CD4-positive, alpha-beta T cell treated with Interferon alpha-2 for 1 hour (primary cell): ENCODE results near the gene ATOH8.
"Not testable (repeated sequence)": the region's sequence is repeated elsewhere in the genome, so short reads cannot be mapped to it uniquely, and the experiment has no call there.

ENCODE experiments used
- DNase-seq, 2 donors: peaks; one replicate each; pipeline ENCODE4 v3.0.0-alpha.2; 2020 to 2022

The ATOH8 gene, protein sequence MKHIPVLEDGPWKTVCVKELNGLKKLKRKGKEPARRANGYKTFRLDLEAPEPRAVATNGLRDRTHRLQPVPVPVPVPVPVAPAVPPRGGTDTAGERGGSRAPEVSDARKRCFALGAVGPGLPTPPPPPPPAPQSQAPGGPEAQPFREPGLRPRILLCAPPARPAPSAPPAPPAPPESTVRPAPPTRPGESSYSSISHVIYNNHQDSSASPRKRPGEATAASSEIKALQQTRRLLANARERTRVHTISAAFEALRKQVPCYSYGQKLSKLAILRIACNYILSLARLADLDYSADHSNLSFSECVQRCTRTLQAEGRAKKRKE

DNA sequence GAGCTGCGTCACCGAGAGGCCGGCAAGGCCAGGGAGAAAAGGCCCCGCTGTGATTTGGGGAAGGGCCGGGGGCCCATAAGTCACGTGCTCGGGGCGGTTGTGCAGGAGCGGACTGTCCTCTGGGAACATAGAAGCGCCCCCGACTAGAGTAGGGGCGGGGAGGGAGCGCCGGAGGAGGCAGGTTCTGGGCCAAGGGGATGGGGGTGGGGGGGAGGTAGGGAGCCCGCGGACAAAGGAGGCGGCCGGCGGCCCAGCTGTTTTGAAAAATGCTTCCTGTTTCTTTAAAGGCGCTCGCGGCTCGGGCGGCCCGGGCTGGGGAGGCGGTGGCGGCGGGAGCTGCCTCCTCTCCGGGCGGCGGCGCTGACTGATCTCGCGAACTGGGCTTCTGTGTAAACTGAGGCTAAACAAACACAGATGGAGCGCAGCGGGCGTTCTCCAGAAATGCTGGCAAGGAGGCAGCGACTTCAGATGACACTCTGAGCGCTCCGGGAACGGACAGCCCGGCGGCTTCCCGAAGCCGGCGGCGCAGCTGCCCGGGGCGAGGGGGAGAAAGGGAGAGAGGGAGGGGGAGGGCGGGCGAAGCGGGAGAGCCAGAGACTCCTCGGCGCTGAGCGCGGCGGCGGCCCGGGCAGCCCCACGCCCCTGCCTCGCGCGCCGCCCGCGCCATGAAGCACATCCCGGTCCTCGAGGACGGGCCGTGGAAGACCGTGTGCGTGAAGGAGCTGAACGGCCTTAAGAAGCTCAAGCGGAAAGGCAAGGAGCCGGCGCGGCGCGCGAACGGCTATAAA is at the start of gene ATOH8:
ATOH8 (plus strand) TSS at position 467 of the 788 bp plus-strand sequence; CDS start at position 666, 199 bp downstream.
- DNase-seq, result peak; percentile 7 to 12

DNA sequence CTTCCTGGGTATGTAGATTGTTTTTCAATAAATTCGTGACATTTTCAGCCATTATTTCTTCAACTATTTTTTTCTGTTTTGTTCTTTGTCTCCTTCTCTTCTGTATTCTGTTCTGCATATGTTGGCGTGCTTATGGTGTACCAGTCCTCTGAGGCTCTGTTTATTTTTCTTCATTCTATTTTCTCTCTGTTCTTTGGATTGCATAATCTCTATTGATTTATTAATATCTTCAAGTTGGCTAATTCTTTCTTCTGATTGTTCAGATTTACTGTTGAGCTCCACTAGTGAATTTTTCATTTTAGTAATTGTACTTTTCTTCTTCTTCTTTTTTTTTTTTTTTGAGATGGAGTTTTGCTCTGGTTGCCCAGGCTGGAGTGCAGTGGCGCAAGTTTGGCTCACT is 49.8 kb upstream of the ATOH8 start:
- no peak for DNase-seq

DNA sequence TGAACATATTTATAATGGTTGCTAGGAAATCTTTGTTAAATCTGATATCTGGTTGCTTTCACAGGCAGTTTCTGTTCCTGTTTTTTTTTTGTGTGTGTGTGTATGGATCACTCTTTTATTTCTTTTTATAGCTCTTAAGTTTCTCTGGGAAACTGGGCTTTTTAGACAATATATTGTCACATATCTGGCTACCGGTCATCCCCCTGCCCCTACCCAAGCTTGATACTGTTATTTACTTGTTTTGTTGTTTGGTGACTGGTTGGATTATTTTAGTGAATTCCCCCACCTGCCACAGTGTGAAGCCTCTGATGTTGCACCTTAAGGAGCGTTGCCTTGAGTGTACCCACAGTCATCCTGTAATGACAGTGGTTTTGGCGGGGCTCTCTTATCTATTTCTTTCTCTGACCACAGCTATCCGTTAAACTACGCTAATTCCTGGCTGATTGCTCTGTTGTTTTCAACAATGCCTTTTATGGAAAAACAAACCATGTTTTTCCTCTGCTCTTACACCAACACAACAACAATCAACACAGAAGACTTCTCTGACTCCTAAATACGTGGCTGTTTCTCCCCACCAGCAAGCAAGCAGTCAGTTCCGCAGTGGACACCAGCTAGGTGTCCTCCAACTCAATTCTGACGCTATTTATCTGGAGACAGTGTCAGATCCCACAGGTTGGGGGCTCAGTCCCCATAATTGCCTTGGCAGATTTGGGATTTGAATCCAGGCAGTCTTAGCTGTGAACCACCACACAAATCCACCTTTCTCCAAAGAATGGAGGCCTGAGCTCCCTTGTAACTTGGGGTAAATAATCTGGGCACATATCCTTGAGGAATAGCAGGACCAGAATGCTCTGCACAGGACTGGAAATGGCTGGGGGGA is 48.8 kb upstream of the ATOH8 start:
- peak; percentile 52 to 63 for DNase-seq

DNA sequence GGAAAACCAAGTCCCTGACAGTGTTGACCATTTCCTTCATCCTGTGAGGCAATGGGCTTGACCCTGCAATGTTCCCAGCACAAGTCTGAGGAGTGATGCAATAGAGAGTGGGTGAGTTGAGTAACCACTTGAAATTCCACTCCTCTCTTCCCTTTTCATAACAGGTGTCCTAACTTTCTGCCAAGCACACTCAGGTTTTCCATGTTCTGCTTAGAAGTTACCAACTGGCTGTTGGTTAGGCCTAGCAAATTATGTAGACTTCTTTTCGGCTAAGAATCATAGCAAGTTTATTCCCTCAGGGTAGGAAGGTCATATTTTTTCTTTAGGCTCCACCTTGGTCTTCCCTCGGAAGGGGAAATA is 48.1 kb upstream of the ATOH8 start:
- DNase-seq, result no peak

DNA sequence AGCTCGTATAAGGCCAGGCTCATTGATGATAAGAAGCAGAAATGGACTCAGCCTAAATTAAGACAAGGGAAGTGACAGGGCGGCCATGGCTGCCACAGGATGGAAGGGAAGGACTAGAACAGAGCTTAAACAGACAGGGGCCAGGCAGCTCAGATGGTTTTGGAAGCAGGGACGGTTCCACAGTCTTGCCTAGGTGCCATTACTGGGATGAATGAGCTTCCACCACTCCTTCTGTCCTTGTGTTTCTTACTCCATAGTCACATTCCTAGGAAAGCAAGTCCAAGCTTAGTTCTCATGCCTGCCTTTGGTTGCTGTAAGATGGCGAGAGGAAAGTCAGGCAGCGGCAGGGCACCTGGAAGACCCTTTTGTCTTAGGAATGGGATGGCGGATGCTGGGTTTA is 47.7 kb upstream of the ATOH8 start:
- DNase-seq, result no peak

DNA sequence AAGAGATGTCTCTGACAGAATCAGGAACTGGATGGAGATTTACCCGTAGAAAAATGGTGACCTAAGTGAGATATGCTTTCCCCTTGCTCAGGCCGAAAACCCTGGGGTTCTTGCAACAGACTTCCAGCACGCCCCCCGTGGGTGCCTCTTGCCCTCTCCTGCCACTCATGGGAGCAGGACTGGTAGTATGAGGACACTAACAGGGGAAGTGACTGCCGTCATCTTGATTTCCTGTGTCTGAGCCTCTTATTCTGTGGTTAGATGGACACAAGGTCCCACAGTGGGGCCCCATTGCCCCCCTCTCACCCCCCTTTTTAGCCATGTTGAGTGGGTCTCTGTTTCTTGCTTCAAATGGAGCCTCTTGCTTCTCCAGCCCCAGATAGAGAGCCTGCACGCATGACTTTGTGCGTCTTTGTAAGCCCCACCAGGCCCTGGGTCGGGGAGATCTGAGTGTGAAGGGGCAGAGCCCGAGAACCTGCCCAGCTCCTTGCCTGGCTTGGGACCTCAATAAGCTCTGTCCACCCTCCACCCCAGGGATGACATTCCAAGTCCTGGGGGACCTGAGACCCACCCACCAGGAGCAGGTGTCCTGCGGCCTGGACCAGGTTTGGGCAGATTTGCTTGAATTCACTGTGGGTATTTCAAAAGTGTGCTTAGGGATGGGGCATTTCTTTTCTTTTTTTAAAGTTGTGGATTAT is 47.0 kb upstream of the ATOH8 start:
- DNase-seq, result peak in 1 of 2 donors; percentile 56

DNA sequence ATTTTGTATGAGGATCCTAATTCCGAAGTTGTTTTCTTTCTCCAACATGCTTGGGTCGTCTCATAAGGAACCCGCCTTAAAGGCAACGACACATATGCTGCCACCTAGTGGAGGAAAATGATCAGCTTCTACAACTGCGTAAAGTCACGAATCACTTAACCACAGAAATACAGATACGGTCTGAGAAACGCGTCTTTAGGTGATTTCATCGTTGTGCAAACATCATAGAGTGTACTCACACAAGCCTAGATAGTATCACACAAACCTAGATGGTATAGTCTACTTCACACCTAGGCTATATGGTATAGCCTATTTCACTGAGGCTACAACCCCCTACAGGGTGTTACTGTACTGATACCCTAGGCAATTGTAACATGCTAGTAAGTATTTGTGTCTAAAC is 46.5 kb upstream of the ATOH8 start:
- peak; percentile 73 to 82 for DNase-seq

DNA sequence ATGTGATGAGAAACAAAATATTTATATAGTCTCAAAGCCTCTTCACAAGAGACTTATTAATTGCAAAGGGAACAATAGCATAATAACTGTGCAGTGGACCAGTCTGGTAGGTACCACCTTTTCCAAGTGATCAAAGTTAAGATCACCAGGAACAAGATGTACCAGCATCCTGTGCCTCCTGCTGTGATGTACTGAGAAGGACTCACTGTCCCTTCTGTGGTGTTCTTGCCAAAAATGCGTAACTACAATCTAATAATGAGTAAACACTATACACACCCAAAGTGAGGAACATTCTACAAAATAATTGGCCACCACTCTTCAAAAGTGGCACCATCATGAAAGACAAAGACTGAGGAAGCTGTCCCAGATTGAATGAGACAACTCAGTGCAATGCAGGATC is 45.1 kb upstream of the ATOH8 start:
- no peak for DNase-seq

DNA sequence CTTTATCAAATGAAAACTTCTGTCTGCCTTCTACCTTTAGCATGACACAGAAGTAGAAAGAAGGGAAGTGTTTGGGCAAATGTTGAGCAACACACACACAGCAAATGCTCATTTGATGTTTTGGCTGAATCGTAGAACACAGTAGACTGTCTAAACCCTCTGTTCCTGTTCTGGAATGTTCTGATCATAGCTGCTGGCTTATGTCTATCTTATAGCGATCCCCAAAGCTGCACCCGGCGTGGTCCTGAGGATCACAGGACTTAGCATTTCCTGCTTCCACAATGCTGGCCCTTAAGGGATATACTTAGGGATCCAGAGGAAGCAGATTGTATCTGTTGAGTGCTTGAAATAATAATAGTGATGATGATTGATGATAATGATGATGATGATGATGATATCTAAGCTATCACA is 44.4 kb upstream of the ATOH8 start:
- DNase-seq, result no peak

DNA sequence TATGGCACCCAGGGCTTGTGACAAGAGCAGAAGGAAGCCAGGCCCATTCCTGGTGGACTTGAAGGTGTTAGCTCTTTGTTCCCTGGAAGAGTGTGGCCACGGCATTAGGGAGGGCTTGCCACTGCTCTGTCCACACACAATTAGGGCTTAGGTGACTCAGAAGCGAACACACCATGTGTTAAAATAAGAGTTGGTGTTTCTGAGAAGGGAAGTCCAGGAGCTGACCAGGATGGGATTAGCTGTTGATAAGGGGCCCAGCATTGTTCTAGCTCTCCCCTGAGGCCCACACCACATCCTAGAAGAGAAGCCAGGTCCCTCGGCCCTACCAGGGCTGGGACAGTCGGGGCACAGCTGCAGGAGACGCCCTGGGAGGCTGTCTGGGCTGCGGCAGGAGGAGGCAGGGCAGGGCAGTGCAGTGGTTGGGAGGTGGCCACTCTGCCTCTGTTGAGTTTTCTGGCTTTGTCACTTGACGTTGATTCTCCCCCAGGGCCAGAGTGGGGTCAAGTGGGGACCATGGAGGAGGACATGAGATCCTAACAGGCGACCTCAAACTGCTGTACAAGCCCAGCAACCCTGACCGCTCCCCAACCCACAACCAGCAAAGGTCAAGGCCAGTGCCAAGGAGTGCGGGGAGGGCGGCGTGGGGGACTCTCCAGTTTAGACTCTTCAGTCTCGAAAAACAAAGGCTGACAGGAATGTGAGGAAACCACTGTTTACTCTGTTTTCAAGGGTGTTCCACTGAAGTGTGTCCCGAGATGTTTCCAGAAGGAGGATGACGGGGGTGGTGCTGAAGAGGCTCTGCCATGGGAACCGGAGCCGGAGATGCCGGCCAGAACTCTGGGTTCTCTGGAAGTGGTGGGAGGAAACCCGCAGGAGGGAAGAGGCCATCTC is 42.9 kb upstream of the ATOH8 start:
- DNase-seq, result no peak

DNA sequence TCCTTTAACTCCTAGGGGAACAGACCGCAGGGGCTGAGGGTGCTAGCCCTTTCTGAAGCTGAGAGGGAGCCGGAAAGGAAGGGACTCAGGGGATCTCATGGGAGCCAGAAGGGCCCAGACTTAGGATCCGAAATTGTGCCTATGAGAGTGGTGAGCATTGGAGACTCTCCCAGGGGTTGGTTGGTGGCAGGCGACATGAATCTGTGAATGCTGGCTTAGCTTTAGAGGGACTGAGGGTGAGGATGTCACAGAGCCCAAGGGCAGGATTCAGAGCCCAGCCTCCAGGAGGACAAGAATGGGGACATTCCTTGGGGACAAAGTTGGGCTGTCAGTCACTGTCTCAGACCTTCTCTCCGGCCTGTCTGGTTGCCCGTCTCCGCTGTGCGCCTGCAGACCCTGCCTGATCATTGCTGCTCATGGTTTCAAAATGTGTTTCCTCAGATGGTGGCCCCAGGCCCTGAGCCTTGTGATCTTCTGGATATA is 42.2 kb upstream of the ATOH8 start:
- DNase-seq, result no peak

DNA sequence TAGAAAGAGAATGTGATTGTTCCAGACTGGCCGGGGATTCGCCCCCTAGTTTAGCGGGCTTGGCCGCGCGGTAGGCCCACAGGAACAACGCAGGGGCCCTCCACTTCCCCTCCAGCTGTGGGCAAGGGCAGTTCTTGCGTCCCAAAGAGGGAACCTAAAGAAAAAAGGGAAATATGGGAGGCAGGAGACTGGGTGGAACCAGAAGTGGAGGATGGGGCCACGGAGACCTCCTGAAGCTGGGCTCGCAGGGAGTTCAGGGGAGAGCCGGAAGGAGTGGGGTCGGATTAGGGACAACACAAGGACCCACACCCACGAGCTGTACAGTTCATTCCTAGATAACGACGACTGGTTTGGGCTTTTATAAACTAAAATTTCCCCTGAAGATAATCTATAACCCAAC is 41.5 kb upstream of the ATOH8 start:
- no peak for DNase-seq

DNA sequence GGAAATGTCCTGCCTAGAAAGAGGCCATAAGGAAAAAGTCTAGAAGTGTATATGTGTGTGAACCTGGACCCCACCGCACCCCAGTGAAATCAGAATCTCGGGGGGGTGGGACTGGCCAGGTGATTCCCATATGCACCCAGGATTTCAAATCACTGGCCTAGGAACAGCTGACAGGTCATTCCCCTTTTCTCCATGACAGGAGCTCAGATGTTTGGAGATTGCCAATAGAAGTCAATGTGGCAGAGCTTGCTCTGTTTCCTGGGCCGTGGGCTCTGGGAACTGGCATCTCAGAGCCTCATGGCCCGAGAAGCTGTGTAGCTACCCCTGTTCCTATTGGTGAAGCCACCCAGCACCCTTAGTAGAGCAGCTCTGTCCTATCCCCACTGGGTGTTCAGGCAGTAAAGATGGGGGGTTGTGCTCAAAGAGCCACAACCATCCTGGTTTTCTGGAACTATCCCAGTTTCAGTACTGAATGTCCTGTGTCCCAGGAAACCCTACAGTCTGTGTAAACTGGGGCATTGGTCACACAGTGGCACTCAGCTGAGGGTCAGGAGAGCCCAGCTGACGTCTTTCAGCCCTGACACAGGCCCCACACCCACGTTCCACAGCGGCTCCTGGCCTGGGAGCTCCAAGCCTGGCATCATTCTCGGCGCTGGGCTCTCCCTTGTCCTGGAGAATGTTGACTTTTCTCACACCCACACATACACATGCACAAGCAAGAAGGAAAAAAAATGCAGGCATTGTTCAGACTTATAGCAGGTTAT is 40.8 kb upstream of the ATOH8 start:
- no peak for DNase-seq

DNA sequence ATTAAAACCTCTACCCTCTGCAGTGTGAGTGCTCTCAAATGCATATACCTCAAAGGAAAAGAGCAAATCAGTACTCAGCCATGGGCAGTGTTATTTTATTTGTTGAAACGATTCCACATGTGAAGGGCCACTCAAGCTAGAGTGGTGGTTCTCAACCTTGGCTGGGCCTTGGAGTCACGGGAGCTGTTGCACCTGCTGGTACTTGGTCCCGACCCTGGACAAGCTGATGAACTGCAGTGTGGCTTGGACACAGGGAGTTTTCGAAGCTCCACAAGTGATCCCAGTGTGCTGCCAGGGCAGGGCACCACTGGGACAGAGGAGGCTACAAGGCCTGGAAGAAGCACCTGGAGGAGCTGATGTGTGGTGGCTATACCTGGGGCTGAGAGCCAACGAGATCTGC is 40.0 kb upstream of the ATOH8 start:
- no peak for DNase-seq

DNA sequence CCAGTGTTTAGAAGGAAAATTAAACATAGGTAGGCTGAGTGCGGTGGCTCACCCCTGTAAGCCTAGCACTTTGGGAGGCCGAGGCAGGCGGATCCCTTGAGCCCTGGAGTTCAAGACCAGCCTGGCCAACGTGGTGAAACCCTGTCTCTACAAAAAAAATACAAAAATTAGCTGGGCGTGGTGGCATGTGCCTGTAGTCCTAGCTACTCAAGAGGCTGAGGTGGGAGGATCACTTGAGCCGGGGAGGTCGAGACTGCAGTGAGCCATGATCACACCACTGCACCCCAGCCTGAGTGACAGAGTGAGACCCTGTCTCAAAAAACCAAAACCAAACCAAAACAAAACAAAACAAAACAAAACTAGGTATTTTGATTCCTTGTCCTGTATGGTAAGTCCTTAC is 39.4 kb upstream of the ATOH8 start:
- DNase-seq, result not testable (repeated sequence)

DNA sequence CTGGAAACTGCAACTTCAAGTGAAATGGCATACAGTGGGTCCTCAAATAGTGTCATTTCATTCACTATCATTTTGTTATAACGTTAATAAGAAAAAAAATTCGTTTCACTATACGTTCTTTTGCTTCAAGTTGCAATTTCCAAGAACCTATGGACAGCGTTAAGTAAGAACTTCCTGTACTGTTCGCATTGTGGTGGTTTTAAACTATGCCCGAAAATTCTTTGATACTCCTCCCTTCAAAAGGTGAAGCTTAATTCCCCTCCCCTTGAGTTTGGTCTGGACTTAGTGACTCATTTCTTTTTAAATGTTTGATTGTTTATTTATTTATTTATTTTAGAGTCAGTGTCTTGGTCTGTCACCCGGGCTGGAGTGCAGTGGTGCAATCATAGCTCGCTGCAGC is 39.0 kb upstream of the ATOH8 start:
- DNase-seq, result no peak

DNA sequence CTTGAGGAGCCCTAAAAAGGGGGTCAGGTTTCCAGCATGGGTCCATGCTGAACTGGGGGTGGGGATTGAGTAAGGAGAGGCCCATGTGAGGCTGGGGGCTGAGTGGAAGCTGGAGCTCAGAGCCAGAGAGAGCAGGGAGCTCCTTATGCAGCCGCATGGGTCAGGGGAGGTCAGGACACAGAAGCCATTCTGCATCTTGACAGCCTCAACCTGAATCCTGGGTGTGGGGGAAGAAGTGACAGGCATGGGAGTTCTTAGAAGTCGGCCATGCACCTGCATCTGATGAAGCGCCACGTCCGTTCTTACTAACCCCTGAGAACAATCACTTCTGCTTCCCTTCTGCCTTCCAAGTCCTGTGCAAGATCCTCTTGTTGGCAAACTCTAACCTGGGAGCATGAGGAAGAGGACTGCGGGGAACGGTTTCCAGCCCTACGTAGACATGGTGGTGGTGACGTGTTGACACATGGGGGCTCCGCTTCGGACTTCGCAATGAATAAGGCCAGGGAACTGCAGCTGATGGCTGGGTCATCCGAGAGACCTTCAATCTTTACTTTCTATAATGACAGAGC is 37.4 kb upstream of the ATOH8 start:
- no peak for DNase-seq

DNA sequence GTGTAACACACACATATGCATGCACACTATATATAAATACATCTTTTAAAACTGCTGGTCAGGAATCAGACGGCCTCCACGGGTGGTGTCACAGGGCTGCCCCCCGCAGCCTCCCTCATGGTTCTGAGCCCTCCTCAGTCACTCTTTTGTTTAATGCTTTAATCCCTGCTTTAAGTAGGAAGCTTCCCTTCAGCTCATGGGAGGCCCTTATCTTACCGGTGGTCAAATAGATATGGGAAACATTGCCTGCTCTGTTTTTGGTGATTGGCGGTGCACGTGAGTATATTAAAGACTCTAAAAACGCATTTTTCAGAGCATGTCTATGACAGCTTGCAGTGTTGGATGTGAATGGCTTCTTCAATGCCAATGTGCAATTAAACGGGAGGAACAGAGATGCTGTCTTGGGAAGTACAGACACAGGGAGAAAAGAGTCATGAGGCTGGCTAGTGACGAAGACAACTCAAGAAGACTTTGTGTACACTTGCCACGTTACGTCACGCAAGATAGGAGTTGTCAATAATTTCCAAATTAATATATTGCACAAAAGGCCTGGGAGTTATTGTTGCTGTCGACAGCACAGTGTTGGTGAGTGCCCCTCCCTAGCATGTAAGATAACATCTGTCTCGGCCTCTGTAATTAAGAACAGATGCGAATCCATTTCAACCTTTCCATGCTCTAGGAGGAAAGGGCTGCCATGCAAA is 36.3 kb upstream of the ATOH8 start:
- no peak for DNase-seq

DNA sequence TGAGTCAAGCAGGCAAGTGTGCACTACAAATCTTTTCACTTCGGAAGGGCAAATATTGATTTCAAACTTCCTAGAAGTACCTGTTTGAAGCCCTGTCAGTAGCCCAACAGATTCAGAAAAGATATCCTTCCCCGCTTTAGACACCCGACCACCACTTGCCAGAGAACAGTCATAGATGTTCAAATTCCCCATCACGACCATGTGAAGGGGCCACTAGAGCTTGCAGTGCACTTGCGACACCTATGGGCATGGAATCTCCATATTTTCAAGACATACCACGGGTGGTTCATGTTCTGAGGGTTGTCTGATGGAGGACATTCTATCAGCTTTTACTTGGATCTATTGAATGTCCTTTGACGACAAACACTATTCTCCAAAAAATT is 35.8 kb upstream of the ATOH8 start:
- DNase-seq, result no peak
